GM12874 (cell line): Measurements from ENCODE around the gene ERMARD.
A peak's percentile ranks its signal among the peaks of the same experiment; 100 is the strongest.

Experiments
- TF ChIP-seq, protein P1 (sequence below): IDR thresholded peaks from 2 replicates; pipeline ENCODE4 v1.5.1; 2011; ENCODE audit warnings: low read depth, mild to moderate bottlenecking, control low read depth, low read length, moderate library complexity; ENCODE audit not compliant: insufficient read depth

ERMARD gene

DNA sequence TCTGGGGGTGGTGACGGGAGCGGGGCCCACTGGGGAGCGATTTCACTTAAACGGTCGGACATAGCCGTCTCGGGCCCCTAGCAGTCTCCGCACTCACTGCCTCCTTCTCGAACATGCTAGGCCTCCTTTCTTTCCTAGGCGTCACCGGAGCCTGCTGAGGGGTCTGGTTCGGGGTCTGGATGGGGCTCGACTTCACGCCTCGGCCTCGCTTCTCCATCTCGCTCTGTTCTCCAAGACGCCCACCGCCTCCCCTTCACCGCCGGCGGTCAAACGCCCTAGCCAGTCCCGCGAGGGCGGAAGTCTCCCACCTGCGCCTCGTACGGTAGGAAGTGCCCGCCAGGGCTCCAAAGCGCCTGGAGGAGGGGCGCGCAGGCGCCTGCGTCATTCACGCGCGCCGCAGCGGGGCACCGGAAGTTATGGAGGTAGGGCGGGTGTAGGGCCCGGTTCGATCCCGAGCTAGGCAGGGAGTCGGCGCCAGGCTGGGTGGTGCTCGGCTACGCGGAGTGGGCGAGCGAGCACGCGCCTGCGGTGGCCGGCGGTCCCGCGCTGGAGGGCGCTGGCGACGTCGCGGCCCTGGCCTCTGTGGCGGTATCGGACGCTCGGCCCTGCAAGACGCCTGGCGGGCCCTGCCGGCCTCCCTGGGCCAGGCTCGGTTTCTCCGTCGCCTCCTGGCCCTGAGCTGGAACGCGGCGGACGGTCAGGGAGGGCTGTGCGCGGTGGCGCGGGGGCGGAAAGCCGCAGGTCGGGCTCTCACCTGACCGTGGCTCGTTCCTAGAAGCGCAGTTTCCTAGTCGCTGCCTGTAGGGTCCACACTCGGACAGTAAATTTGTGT, at the start of gene ERMARD, which contains the start of gene DYNLT2:
Gene ERMARD, plus strand, starts transcription at position 381 of the 832 bp plus-strand sequence. Its CDS starts 36 bp downstream, at position 417.
Gene DYNLT2, minus strand, starts transcription at position 331 of the 832 bp plus-strand sequence. Its CDS starts 114 bp downstream, at position 217.
- TF ChIP-seq, protein P1, sequence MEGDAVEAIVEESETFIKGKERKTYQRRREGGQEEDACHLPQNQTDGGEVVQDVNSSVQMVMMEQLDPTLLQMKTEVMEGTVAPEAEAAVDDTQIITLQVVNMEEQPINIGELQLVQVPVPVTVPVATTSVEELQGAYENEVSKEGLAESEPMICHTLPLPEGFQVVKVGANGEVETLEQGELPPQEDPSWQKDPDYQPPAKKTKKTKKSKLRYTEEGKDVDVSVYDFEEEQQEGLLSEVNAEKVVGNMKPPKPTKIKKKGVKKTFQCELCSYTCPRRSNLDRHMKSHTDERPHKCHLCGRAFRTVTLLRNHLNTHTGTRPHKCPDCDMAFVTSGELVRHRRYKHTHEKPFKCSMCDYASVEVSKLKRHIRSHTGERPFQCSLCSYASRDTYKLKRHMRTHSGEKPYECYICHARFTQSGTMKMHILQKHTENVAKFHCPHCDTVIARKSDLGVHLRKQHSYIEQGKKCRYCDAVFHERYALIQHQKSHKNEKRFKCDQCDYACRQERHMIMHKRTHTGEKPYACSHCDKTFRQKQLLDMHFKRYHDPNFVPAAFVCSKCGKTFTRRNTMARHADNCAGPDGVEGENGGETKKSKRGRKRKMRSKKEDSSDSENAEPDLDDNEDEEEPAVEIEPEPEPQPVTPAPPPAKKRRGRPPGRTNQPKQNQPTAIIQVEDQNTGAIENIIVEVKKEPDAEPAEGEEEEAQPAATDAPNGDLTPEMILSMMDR, result no peak

DNA sequence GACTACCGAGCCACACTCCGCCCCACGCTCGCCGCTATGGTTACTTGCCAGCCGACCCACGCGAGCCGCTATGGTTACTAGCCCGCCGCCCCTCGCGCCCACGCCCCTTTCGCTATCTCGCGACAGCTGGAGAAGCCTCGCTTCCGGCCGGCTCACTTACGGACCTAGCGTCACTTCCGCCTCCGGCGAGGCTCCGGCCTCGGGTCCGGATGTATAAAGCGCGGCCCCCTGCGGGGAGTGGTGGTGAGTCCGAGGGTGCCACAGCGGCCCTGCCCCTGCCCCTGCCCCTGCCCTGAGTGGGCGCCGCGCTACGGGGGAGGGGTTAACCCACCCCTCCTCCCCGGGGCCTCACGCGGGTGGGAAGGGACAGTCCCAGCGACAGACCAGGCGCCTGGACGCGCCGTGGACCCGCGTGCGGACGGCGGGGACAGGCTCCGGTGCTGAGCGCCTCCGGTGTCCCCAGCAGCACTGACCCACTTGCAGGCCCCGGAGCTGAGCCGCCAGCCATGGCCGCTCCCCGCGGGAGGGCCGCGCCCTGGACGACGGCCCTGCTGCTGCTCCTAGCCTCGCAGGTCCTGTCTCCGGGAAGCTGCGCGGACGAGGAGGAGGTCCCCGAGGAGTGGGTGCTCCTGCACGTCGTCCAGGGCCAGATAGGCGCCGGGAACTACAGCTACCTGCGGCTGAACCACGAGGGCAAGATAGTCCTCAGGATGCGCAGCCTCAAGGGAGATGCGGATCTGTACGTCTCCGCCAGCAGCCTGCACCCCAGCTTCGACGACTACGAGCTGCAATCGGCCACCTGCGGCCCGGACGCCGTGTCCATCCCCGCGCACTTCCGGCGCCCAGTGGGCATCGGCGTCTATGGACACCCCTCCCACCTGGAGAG, 49.2 kb upstream of the ERMARD start, which contains the start of the genes C6orf120 and WDR27:
Gene C6orf120, plus strand, starts transcription at position 173 of the 886 bp plus-strand sequence. Its CDS starts 334 bp downstream, at position 507.
Gene WDR27, minus strand, starts transcription at position 76 of the 886 bp plus-strand sequence. CDS start 13,024 bp downstream, outside the sequence.
- TF ChIP-seq, protein P1, result 0 out of 2 replicates have a peak, but pooled peaks have one; percentile 1

DNA sequence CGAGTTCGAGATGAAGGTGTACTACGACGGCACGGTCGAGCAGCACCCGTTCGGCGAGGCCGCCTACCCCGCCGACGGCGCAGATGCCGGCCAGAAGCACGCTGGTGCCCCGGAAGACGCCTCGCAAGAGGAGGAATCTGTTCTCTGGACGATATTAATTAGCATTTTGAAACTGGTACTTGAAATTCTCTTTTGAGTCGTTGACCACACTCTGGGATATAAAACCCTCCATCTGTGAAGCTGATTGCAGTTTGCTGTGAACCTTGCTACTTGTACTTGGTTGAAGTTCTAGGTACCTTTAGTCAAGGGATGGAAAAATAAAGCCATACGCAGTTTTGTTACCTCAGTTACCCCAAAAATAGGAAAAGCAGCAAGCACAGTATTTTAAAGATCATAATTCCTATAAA, 48.6 kb upstream of the ERMARD start:
- TF ChIP-seq, protein P1, result no peak

DNA sequence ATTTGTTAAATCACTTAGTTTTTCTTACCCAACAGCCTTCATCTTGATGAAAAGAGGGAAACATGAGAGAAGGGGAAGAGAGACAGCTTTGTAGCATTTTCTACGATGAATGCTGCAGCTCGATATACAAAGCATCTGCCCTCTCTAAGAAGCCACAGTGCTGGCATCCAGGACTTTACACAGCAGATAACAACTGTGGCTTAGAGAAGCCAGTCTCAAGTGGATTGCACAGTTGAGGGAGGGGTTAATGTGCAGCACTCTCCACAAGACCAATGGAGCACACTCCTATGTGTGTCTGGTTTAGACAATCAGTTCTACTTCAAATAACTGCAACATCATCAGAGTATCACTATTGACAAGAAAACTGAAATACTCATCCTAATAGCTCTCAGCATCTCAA, 43.6 kb upstream of the ERMARD start:
- TF ChIP-seq, protein P1, result no peak

DNA sequence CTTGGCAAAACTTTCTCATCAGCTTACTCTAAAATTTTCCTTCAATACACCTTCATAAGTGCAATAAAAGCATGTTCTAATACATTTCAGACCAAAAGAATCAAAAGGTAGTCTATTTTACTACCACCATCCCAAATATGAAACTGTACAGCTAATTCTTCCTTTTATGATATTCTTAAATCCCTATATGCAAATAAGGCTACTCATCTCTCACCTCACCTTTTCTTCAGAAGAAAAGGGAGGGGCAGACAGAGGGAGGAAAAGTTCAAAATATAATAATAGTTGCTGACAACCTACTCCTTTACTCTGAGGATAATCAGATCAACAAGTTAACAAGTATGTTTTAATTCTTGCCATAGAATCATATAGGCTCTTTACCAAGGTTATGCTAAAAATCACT, 42.1 kb upstream of the ERMARD start:
- TF ChIP-seq, protein P1, result no peak

DNA sequence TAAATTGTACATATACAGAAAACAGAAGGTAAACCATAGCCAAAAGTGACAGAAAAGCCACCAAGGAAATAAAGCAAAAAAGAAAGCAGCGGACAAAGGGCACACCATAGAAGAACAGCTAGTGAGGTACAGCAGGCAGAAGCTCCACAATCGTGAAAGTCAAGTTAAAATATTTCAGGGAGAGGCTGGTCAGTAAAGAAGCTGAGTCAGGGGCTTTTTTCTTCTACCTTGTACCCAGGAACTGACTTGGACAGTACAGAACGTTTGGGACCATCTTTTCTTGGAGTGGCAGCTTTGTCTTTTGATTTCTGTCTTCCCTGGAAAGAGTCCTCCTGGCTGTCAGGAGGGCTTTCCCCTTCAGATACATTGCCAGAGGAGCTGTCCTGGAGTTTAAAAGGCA, 41.4 kb upstream of the ERMARD start:
- TF ChIP-seq, protein P1, result no peak

DNA sequence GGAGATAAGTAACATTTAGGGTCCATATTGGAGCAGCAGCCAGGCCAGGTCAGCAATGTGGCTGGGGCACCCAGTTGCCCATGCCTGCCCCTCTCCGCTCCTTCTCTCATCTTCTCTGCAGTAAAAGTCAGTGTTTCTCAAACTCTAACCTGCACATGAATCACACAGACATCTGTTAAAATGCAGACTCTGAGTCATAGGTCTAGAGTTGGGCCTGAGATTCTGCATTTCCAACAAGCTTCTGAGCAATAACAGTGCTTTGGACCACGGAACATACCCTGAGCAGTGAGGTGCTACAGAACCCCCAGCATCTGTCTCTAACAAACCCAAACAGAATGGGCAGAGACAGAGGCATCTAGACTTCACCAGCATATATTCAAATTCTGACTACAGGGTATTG, 37.2 kb upstream of the ERMARD start:
- TF ChIP-seq, protein P1, result no peak
